GM13976 (cell line): ENCODE data around the gene CHST14.

Experiments used
- DNase-seq: peaks from one replicate; pipeline ENCODE4 v3.0.0; 2012; ENCODE audit warnings: low spot score
- in situ Hi-C: fragments of 300-500 bp; cut with MboI; formaldehyde crosslinking; loops from one replicate; pipeline ENCODE4 v1.12.0; 2022; ENCODE audit warnings: low sequenced_read_pairs, mixed read lengths, inconsistent platforms; ENCODE audit not compliant: unreplicated experiment
- TF ChIP-seq, protein P1 (sequence below): IDR thresholded peaks from 2 replicates; pipeline ENCODE4 v1.5.1; 2012; ENCODE audit warnings: borderline replicate concordance, mild to moderate bottlenecking; ENCODE audit not compliant: insufficient read depth; ENCODE audit errors: extremely low read depth, missing control alignments, control extremely low read depth

The CHST14 gene

DNA sequence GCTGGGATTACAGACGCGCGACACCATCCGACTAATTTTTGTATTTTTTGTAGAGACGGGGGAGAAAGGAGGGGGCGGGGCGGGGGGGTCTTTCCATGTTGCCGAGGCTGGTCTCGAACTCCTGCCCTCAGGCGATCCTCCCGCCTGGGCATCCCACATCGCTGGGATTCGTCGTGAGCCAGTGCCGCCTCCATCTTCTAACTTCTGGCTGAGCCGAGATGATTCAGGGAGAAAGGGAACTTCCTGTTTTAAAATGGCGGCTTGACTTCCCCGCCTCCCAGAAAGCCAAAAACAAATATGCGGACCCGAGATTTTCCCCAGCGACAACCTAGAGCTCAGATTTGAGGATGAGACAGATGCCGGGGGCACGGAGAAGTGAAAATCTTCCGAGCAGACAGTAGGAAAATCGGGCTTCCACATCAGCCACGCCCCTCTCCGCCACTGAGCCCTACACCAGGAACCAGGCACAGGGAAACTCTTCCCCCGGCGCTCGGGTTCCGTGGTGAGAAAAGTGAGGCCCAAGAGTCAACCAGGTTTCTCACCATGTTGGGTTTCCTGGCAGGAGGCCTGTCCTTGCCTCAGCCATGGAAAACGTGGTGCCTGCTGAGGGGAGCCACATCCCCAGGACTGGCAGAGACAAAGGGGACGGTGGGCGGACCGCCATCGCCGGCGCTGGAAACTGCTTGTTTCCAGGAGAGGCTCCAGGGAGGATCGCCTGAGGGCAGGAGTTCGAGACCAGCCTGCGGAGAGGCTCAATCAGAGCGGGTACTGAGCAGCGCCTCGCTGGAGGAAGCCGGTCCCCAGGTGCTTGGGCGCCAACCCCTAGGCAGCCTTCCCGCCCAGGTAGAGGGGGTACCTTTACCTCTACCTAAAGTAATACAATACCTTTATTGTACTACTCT, 18.7 kb downstream of the CHST14 start:
- in situ Hi-C loops: no loop called here
- TF ChIP-seq, protein P1, sequence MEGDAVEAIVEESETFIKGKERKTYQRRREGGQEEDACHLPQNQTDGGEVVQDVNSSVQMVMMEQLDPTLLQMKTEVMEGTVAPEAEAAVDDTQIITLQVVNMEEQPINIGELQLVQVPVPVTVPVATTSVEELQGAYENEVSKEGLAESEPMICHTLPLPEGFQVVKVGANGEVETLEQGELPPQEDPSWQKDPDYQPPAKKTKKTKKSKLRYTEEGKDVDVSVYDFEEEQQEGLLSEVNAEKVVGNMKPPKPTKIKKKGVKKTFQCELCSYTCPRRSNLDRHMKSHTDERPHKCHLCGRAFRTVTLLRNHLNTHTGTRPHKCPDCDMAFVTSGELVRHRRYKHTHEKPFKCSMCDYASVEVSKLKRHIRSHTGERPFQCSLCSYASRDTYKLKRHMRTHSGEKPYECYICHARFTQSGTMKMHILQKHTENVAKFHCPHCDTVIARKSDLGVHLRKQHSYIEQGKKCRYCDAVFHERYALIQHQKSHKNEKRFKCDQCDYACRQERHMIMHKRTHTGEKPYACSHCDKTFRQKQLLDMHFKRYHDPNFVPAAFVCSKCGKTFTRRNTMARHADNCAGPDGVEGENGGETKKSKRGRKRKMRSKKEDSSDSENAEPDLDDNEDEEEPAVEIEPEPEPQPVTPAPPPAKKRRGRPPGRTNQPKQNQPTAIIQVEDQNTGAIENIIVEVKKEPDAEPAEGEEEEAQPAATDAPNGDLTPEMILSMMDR: no peak
- DNase-seq: no peak

DNA sequence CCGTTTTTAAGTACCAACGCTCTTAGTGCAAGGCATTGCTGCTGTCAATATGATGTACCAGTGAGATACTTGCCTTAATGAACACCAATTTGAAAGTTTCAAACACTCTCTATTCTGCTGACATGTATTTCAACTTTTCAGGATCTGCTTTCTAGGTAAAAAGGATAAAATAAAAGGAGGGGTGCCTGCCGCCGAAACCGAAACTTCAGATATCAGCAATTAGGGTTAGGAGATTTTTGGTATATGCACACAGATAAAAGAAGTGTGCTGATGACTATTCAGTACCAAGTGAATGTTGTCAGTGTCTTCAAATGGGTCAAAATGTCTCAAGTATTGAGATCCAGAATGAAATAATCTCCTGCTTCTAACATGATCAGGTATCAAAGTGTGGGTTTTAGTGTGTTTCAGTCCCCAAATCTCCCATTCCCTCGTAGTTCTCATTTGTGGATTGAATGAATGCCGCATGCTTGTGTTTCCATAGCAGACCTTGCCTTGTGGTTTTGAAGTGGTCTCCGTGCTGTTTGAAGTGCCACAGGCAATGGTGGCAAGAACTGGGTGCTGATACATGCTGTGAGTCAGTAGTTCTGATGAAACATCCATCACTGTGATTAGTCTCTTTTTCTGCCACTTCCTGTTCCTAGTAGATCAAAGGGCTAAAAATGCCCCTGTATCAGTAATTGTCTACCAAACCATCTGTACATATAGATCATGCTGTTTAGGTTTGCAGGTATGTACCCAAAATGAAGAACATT, 22.5 kb downstream of the CHST14 start:
- no peak for DNase-seq
- TF ChIP-seq, protein P1: no peak
- in situ Hi-C loops: no loop called here

DNA sequence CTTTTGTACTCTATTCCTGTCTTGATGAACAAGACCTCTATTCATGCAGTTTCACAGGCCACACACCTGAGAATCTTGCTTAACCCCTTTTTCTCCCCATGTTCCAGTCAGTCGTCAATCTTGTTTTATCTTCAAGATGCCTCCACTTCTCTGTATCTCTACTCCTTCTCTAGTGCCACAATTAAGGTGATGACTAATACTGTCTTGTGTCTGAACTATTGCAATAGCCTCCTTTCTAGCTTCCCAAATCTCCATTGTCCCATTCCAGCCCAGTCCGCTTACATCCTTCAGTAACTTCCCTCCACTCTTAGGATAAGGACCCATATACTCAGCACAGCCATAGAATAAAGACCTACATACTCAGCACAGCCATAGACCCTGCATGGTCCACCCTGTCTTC, 24.7 kb downstream of the CHST14 start:
- no peak for DNase-seq
- TF ChIP-seq, protein P1: no peak
- in situ Hi-C loops: no loop called here

DNA sequence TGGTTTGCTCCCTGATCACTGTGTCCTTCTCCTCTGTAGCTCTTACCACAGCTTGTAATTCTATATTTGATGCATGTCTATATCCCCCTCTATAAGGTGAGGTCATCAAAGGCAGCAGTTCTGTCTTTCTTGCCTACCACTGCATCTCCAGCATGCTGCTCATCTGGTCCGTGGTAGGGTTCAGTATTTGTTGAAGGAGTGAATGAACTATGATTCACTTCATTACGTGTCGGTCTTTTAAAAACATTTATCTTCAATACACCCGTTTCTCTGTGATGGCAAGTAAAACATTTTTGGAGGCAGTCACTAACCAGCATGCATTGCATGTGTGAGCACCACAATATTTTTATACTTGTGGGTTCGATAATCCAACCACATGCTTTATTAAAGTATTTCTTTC, 27.6 kb downstream of the CHST14 start:
- in situ Hi-C loops: no loop called here
- TF ChIP-seq, protein P1: no peak
- DNase-seq: no peak

DNA sequence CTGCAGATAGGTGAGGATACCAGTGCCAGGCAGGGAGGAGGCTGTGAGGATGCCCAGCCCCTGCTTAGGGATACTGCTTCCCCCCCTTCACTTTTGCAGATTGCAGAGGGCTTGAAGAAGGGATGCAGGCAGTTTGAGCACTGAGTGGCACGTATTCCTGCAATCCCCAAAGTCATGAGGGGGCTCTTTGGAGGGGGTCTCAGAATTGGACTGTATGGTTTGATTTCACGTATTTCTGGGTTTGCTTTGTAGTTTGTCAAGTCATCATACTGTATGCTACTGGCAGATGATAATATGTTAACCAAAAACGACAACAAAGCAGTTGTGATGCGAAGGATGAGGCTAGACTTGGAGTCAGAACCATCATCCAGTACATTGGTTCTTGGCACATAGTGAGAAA, 28.1 kb downstream of the CHST14 start:
- in situ Hi-C loops: no loop called here
- TF ChIP-seq, protein P1: no peak
- no peak for DNase-seq

DNA sequence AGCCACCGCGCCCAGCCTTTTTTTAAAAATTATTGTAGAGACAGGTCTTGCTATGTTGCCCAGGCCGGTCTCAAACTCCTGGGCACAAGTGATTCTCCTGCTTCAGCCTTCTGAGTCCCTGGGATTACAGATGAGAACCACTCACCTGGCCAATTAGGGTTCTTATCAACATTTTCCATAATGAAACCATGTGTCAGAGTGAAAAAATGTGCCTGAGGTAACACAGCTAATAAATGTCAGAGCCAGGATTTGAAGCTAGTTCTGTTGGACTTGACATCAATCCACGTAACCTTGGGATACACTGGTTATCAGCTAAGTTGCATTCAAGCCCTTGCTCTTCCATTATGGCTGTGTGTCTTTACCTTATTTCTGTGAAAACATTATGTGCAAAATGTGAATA, 29.1 kb downstream of the CHST14 start:
- TF ChIP-seq, protein P1: no peak
- in situ Hi-C loops: no loop called here
- no peak for DNase-seq
